Activated CD4-positive, alpha-beta memory T cell treated with anti-CD3 and anti-CD28 coated beads, Interleukin-2, amount 10 ng/mL, durations not matched to agents 7 days and 5 days (primary cell): Measurements from ENCODE around the gene IKZF5. TPM values are rescaled to one million over a fixed set of nuclear protein-coding genes. Genes with fewer than 3 reads are reported as not detected.

ENCODE experiments used
- CTCF ChIA-PET: fragments of 350-600 bp; sonication (Branson Sonifier 250); formaldehyde crosslinking; loops from one replicate; lab custom pipeline; 2021; ENCODE audit warnings: antibody characterized with exemption, inconsistent platforms; lab: Charles Lee
- POLR2A ChIA-PET: fragments of 350-600 bp; sonication (Branson Sonifier 250); formaldehyde crosslinking; loops from one replicate; lab custom pipeline; 2021; ENCODE audit warnings: antibody characterized with exemption; lab: Charles Lee
- DNase-seq: peaks from one replicate; pipeline ENCODE4 v3.0.0-alpha.2; 2020
- H3K27ac Mint-ChIP-seq: one replicate; pipeline ENCODE4 v1.8.0; 2021; ENCODE audit warnings: mild to moderate bottlenecking, mixed read lengths
- H3K27me3 Mint-ChIP-seq: one replicate; pipeline ENCODE4 v1.8.0; 2021; ENCODE audit warnings: mixed read lengths
- H3K36me3 Mint-ChIP-seq: one replicate; pipeline ENCODE4 v1.8.0; 2021; ENCODE audit warnings: low read depth, mixed read lengths
- H3K4me1 Mint-ChIP-seq: one replicate; pipeline ENCODE4 v1.8.0; 2021; ENCODE audit warnings: mixed read lengths
- H3K4me3 Mint-ChIP-seq: one replicate; pipeline ENCODE4 v1.8.0; 2021; ENCODE audit warnings: mild to moderate bottlenecking, mixed read lengths
- H3K9me3 Mint-ChIP-seq: one replicate; pipeline ENCODE4 v1.8.0; 2021; ENCODE audit warnings: mixed read lengths
- total RNA-seq, 2 experiments: library from RNA; stranded (reverse); gene quantifications; one replicate each; pipeline ENCODE4 v1.2.3, GENCODE V29; 2021

Gene IKZF5
- total RNA-seq, 2 experiments from 2014 or later, result 16.6 to 18.5 TPM

GRCh38 chr10:122962405-122962804 is 46.2 kb downstream of the IKZF5 start:
- CTCF ChIA-PET, result interaction anchor here (0.8 kb wide), 1 partner anchor 17 kb away, joined by 3 read pairs; no protein-coding TSS in a partner anchor

GRCh38 chr10:122957474-122957873 is 51.1 kb downstream of the IKZF5 start:
- no peak overlapping the region for H3K27ac Mint-ChIP-seq
- no peaks in the 10 kb centered on the region for H3K9me3 Mint-ChIP-seq
- DNase-seq, result no peak
- peaks cover 12% of the 10 kb centered on the region for H3K36me3 Mint-ChIP-seq
- no peak overlapping the region for H3K4me3 Mint-ChIP-seq
- CTCF ChIA-PET, result interaction anchor here (5.2 kb wide), 1 partner anchor 23 kb away, joined by 25 read pairs; the partner anchor contains the start of gene PSTK
- peaks cover 20% of the 10 kb centered on the region for H3K27me3 Mint-ChIP-seq
- POLR2A ChIA-PET, result interaction anchor here (5.0 kb wide), 1 partner anchor 23 kb away, joined by 37 read pairs; the partner anchor contains the start of gene PSTK
- peaks cover 24% of the 10 kb centered on the region for H3K4me1 Mint-ChIP-seq

More at GRCh38 chr10:122962405-122962804, 46.2 kb downstream of the IKZF5 start:
- H3K27ac Mint-ChIP-seq, result no peak overlapping the region
- H3K4me1 Mint-ChIP-seq, result no peaks in the 10 kb centered on the region
- POLR2A ChIA-PET, result no interaction called here
- H3K9me3 Mint-ChIP-seq, result peaks cover 17% of the 10 kb centered on the region
- peaks cover 14% of the 10 kb centered on the region for H3K27me3 Mint-ChIP-seq
- H3K4me3 Mint-ChIP-seq, result no peak overlapping the region
- DNase-seq, result no peak
- peaks cover 2% of the 10 kb centered on the region for H3K36me3 Mint-ChIP-seq

- ChIA-PET POLR2A (interaction anchor here (3.6 to 5.0 kb wide), 2 partner anchors 25 to 53 kb away, joined by 25 to 37 read pairs; partner anchors contain the start of genes ACADSB, IKZF5 and PSTK), CTCF (interaction anchor here (1.7 to 5.2 kb wide), 2 partner anchors 24 to 27 kb away, joined by 4 to 25 read pairs; partner anchors contain the start of gene PSTK)
- H3K4me1 Mint-ChIP-seq, result peaks cover 32% of the 10 kb centered on the region
- H3K9me3 Mint-ChIP-seq, result no peaks in the 10 kb centered on the region
- peaks cover 17% of the 10 kb centered on the region for H3K27me3 Mint-ChIP-seq
- no peak overlapping the region for H3K27ac Mint-ChIP-seq
- no peak overlapping the region for H3K4me3 Mint-ChIP-seq
- DNase-seq, result no peak
- peaks cover 17% of the 10 kb centered on the region for H3K36me3 Mint-ChIP-seq
Observed at GRCh38 chr10:122955892-122956291, 52.7 kb downstream of the IKZF5 start.

- peak overlapping the region; percentile 86 for H3K4me3 Mint-ChIP-seq
- peaks cover 17% of the 10 kb centered on the region for H3K27me3 Mint-ChIP-seq
- DNase-seq, result no peak
- ChIA-PET CTCF (interaction anchor here (1.7 to 5.2 kb wide), 2 partner anchors 25 to 28 kb away, joined by 4 to 25 read pairs; partner anchors contain the start of gene PSTK), POLR2A (interaction anchor here (0.6 to 5.0 kb wide), 5 partner anchors 26 to 200 kb away, joined by 3 to 37 read pairs (median 5); partner anchors contain the start of genes ACADSB, BUB3, FAM24B and IKZF5)
- no peak overlapping the region for H3K27ac Mint-ChIP-seq
- no peaks in the 10 kb centered on the region for H3K9me3 Mint-ChIP-seq
- H3K36me3 Mint-ChIP-seq, result peaks cover 26% of the 10 kb centered on the region
- H3K4me1 Mint-ChIP-seq, result peaks cover 38% of the 10 kb centered on the region
Observed at GRCh38 chr10:122954731-122955050, 53.9 kb downstream of the IKZF5 start.

GRCh38 chr10:122953902-122954730 is 54.5 kb downstream of the IKZF5 start, which contains the start of gene C10orf88:
C10orf88 (minus strand) TSS chr10:122954227; CDS start chr10:122954178, 49 bp downstream.
- CTCF ChIA-PET, result interaction anchor here (1.1 to 5.2 kb wide), 2 partner anchors 13 to 26 kb away, joined by 3 to 25 read pairs; partner anchors contain the start of gene PSTK
- Mint-ChIP-seq H3K4me1 (peaks cover 40% of the 10 kb centered on the region), H3K36me3 (peaks cover 31% of the 10 kb centered on the region), H3K4me3 (peak within 1 kb of the TSS; percentile 86), H3K9me3 (no peaks in the 10 kb centered on the region), H3K27me3 (peaks cover 17% of the 10 kb centered on the region), H3K27ac (peak within 1 kb of the TSS; percentile 82)
- POLR2A ChIA-PET, result interaction anchor here (0.6 to 5.0 kb wide), 9 partner anchors 17 to 200 kb away, joined by 3 to 37 read pairs (median 4); partner anchors contain the start of genes ACADSB, BUB3, FAM24B and IKZF5
- DNase-seq, result peak; percentile 98

- H3K4me3 Mint-ChIP-seq, result no peak overlapping the region
- H3K36me3 Mint-ChIP-seq, result peaks cover 54% of the 10 kb centered on the region
- H3K27ac Mint-ChIP-seq, result no peak overlapping the region
- ChIA-PET POLR2A (no interaction called here), CTCF (interaction anchor here (1.6 kb wide), 1 partner anchor 30 kb away, joined by 5 read pairs; no protein-coding TSS in a partner anchor)
- DNase-seq, result no peak
- H3K27me3 Mint-ChIP-seq, result no peaks in the 10 kb centered on the region
- no peaks in the 10 kb centered on the region for H3K9me3 Mint-ChIP-seq
- peaks cover 30% of the 10 kb centered on the region for H3K4me1 Mint-ChIP-seq
Observed at GRCh38 chr10:122949296-122949695, 59.3 kb downstream of the IKZF5 start.

Other genes with a start within 250 kb of the IKZF5 start
- 1 to 10 TPM; 1.8 to 2.1 TPM for gene CUZD1, start 162.9 kb downstream of the IKZF5 start, total RNA-seq
- gene FAM24B, start 129.2 kb downstream of the IKZF5 start, total RNA-seq, result 10 to 100 TPM; 11.5 to 12.5 TPM
- gene FAM24A, start 98.2 kb downstream of the IKZF5 start, total RNA-seq, result not detected
- 10 to 100 TPM; 12.6 to 15.1 TPM for gene C10orf88, start 54.6 kb downstream of the IKZF5 start, total RNA-seq
- 1 to 10 TPM; 2.6 to 3.8 TPM for gene PSTK, start 28.4 kb downstream of the IKZF5 start, total RNA-seq
- gene ACADSB, start 211 bp upstream of the IKZF5 start, total RNA-seq, result 10 to 100 TPM; 21.2 to 21.7 TPM
- gene HMX3, start 127.2 kb upstream of the IKZF5 start, total RNA-seq, result not detected
- gene HMX2, start 139.3 kb upstream of the IKZF5 start, total RNA-seq, result not detected
- 100 to 1,000 TPM; 266 to 275 TPM for gene BUB3, start 145.6 kb upstream of the IKZF5 start, total RNA-seq